ENCODE results near the gene SHE.

- no peak for TF ChIP-seq CREM (IDR thresholded peaks at IDR 0.05; ENCODE audit: low read depth)
- no peak for TF ChIP-seq CREB1 (IDR thresholded peaks at IDR 0.05; ENCODE audit: low read depth)
- no peak for TF ChIP-seq ZNF24 (IDR thresholded peaks at IDR 0.05)
- no peak for TF ChIP-seq FOXK2 (IDR thresholded peaks at IDR 0.05)
- TF ChIP-seq EP300 (IDR thresholded peaks at IDR 0.05; ENCODE audit: borderline replicate concordance in 1 of 2, control insufficient read depth in 1 of 2, low read depth in 2 of 2, low read length in 2 of 2): no peak
- no peak for TF ChIP-seq POLR2AphosphoS5 (IDR thresholded peaks at IDR 0.05; ENCODE audit: low read length)
- no peak for TF ChIP-seq BCL11A (IDR thresholded peaks at IDR 0.05; ENCODE audit: low read depth, low read length)
- TF ChIP-seq EZH2 (IDR thresholded peaks at IDR 0.05; ENCODE audit: borderline replicate concordance, control insufficient read depth, low read depth, low read length): no peak
- TF ChIP-seq NR2C2 (IDR thresholded peaks at IDR 0.05; ENCODE audit: borderline replicate concordance, control insufficient read depth, insufficient read length, low read depth): no peak
- TF ChIP-seq, protein P1, sequence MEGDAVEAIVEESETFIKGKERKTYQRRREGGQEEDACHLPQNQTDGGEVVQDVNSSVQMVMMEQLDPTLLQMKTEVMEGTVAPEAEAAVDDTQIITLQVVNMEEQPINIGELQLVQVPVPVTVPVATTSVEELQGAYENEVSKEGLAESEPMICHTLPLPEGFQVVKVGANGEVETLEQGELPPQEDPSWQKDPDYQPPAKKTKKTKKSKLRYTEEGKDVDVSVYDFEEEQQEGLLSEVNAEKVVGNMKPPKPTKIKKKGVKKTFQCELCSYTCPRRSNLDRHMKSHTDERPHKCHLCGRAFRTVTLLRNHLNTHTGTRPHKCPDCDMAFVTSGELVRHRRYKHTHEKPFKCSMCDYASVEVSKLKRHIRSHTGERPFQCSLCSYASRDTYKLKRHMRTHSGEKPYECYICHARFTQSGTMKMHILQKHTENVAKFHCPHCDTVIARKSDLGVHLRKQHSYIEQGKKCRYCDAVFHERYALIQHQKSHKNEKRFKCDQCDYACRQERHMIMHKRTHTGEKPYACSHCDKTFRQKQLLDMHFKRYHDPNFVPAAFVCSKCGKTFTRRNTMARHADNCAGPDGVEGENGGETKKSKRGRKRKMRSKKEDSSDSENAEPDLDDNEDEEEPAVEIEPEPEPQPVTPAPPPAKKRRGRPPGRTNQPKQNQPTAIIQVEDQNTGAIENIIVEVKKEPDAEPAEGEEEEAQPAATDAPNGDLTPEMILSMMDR (IDR thresholded peaks at IDR 0.05 in 2 of 3, conservative IDR thresholded peaks at IDR 0.05 in 1 of 3; ENCODE audit: control insufficient read depth in 2 of 3, extremely low read depth in 1 of 3, insufficient read depth in 1 of 3, low read depth in 3 of 3, low read length in 3 of 3): no peak
Measured at GRCh38 chr1:154502744-154503115, 518 bp upstream of the SHE start.

Data from GM12878 (cell line).